CD4-positive, CD25-positive, alpha-beta regulatory T cell (primary cell): Measurements from ENCODE around the gene MAML2. TPM values are rescaled to one million over a fixed set of nuclear protein-coding genes. Genes with fewer than 3 reads are reported as not detected.

ENCODE experiments used
- ATAC-seq, 2 donors: fragments of 150-1000 bp; cut with Tn5 transposase; one replicate each; pipeline ENCODE4 v1.10.0; 2021; ENCODE audit warnings: low read depth in 2 of 2, moderate number of reproducible peaks in 2 of 2, moderate library complexity in 1 of 2
- DNase-seq, 3 donors: peaks; one replicate each; pipeline versions ENCODE4 v3.0.0 to v3.0.0-alpha.2; 2012 to 2022; ENCODE audit warnings: mixed read lengths in 1 of 3
- H3K27ac ChIP-seq: one replicate; pipeline ENCODE4 v1.7.0; 2013; ENCODE audit warnings: mild to moderate bottlenecking, low read length; ENCODE audit not compliant: insufficient read depth, poor library complexity, severe bottlenecking
- H3K27me3 ChIP-seq: one replicate; pipeline ENCODE4 v1.7.0; 2013; ENCODE audit warnings: low read length; ENCODE audit not compliant: control insufficient read depth, insufficient read depth
- H3K36me3 ChIP-seq: one replicate; pipeline ENCODE4 v1.7.0; 2013; ENCODE audit warnings: mild to moderate bottlenecking, low read length, moderate library complexity; ENCODE audit not compliant: control insufficient read depth, insufficient read depth
- H3K4me1 ChIP-seq: 2 replicates; pipeline ENCODE4 v1.7.0; 2013; ENCODE audit warnings: mild to moderate bottlenecking, low read length; ENCODE audit not compliant: insufficient read depth, control insufficient read depth, poor library complexity, severe bottlenecking
- H3K4me3 ChIP-seq: one replicate; pipeline ENCODE4 v1.7.0; 2013; ENCODE audit warnings: low read depth, mild to moderate bottlenecking, low read length, moderate library complexity
- H3K9me3 ChIP-seq, 2 experiments: 1 replicate in 1 of 2; 2 replicates in 1 of 2; pipeline ENCODE4 v1.7.0; 2013; ENCODE audit warnings: low read length in 2 of 2, mild to moderate bottlenecking in 1 of 2, moderate library complexity in 1 of 2; ENCODE audit not compliant: control insufficient read depth in 2 of 2
- H3K27ac Mint-ChIP-seq, 3 donors: one replicate each; pipeline ENCODE4 v1.8.0; 2020 to 2022; ENCODE audit warnings: mild to moderate bottlenecking in 3 of 3, mixed read lengths in 3 of 3, moderate library complexity in 2 of 3
- H3K27me3 Mint-ChIP-seq: one replicate; pipeline ENCODE4 v1.8.0; 2022; ENCODE audit warnings: mild to moderate bottlenecking, mixed read lengths
- H3K36me3 Mint-ChIP-seq: one replicate; pipeline ENCODE4 v1.8.0; 2020; ENCODE audit warnings: mixed read lengths
- H3K4me1 Mint-ChIP-seq, 4 donors: one replicate each; pipeline ENCODE4 v1.8.0; 2020 to 2022; ENCODE audit warnings: mixed read lengths in 4 of 4, mild to moderate bottlenecking in 1 of 4
- H3K4me3 Mint-ChIP-seq, 4 donors: one replicate each; pipeline ENCODE4 v1.8.0; 2020 to 2022; ENCODE audit warnings: mild to moderate bottlenecking in 4 of 4, mixed read lengths in 4 of 4, moderate library complexity in 3 of 4
- H3K9me3 Mint-ChIP-seq, 7 donors: one replicate each; pipeline ENCODE4 v1.8.0; 2020 to 2022; ENCODE audit warnings: mixed read lengths in 7 of 7, mild to moderate bottlenecking in 3 of 7, moderate library complexity in 2 of 7
- polyA plus RNA-seq, 4 donors: library from polyadenylated mRNA; unstranded; fragments of 300-500 nt; fragmentation: Illumina TruSeq; gene quantifications; one replicate each; pipeline ENCODE4 v1.2.3, GENCODE V29; 2021
- total RNA-seq: library from RNA; stranded (reverse); gene quantifications from one replicate; pipeline ENCODE4 v1.2.3, GENCODE V29; 2022

Gene MAML2
- total and polyA plus RNA-seq, 5 donors from 2014 or later, result 4.1 to 35.6 (median 9.3) TPM

GRCh38 chr11:96044311-96044710, 298.7 kb downstream of the MAML2 start:
- H3K4me3 Mint-ChIP-seq, result no peak overlapping the region
- peak overlapping the region in 2 of 3 donors; percentile 35 to 77 for H3K27ac Mint-ChIP-seq
- no peaks in the 10 kb centered on the region for H3K9me3 Mint-ChIP-seq
- H3K27me3 Mint-ChIP-seq, result no peaks in the 10 kb centered on the region
- Histone ChIP-seq H3K4me3 (no peak overlapping the region), H3K4me1 (no peaks in the 10 kb centered on the region), H3K9me3 (no peaks in the 10 kb centered on the region), H3K27ac (no peak overlapping the region), H3K36me3 (no peaks in the 10 kb centered on the region), H3K27me3 (no peaks in the 10 kb centered on the region)
- H3K4me1 Mint-ChIP-seq, result peaks cover 0 to 44% (median 10%) of the 10 kb centered on the region in 4 donors
- ATAC-seq, result no peak
- DNase-seq, result no peak
- peaks cover 25% of the 10 kb centered on the region for H3K36me3 Mint-ChIP-seq

- Mint-ChIP-seq H3K9me3 (no peaks in the 10 kb centered on the region), H3K27me3 (no peaks in the 10 kb centered on the region), H3K27ac (peak overlapping the region in 1 of 3 donors; percentile 77), H3K4me1 (peaks cover 0 to 47% (median 13%) of the 10 kb centered on the region in 4 donors), H3K4me3 (no peak overlapping the region), H3K36me3 (peaks cover 25% of the 10 kb centered on the region)
- Histone ChIP-seq H3K36me3 (no peaks in the 10 kb centered on the region), H3K4me3 (no peak overlapping the region), H3K9me3 (no peaks in the 10 kb centered on the region), H3K4me1 (no peaks in the 10 kb centered on the region), H3K27me3 (no peaks in the 10 kb centered on the region), H3K27ac (no peak overlapping the region)
- DNase-seq (no peak), ATAC-seq (no peak)
These were observed 299.7 kb downstream of the MAML2 start for GRCh38 chr11:96043291-96043690.

GRCh38 chr11:96038046-96038445, 304.9 kb downstream of the MAML2 start:
- Histone ChIP-seq H3K9me3 (no peaks in the 10 kb centered on the region), H3K4me3 (no peak overlapping the region), H3K27ac (no peak overlapping the region), H3K27me3 (no peaks in the 10 kb centered on the region), H3K4me1 (no peaks in the 10 kb centered on the region), H3K36me3 (no peaks in the 10 kb centered on the region)
- no peak overlapping the region for H3K4me3 Mint-ChIP-seq
- peaks cover 4 to 50% (median 24%) of the 10 kb centered on the region in 4 donors for H3K4me1 Mint-ChIP-seq
- H3K9me3 Mint-ChIP-seq, result no peaks in the 10 kb centered on the region
- no peak overlapping the region for H3K27ac Mint-ChIP-seq
- no peak for ATAC-seq
- no peak for DNase-seq
- peaks cover 26% of the 10 kb centered on the region for H3K36me3 Mint-ChIP-seq
- no peaks in the 10 kb centered on the region for H3K27me3 Mint-ChIP-seq

GRCh38 chr11:96037405-96037949, 305.5 kb downstream of the MAML2 start:
- no peaks in the 10 kb centered on the region for H3K27me3 ChIP-seq
- H3K4me3 Mint-ChIP-seq, result no peak overlapping the region

GRCh38 chr11:96036863-96037262, 306.1 kb downstream of the MAML2 start:
- Mint-ChIP-seq H3K4me1 (peaks cover 4 to 45% (median 25%) of the 10 kb centered on the region in 4 donors), H3K9me3 (no peaks in the 10 kb centered on the region), H3K27ac (no peak overlapping the region), H3K36me3 (peaks cover 25% of the 10 kb centered on the region), H3K27me3 (no peaks in the 10 kb centered on the region), H3K4me3 (no peak overlapping the region)
- H3K27ac ChIP-seq, result no peak overlapping the region
- no peaks in the 10 kb centered on the region for H3K27me3 ChIP-seq
- H3K4me3 ChIP-seq, result no peak overlapping the region
- DNase-seq (no peak), ATAC-seq (no peak)
- H3K4me1 ChIP-seq, result no peaks in the 10 kb centered on the region
- H3K9me3 ChIP-seq, result no peaks in the 10 kb centered on the region
- no peaks in the 10 kb centered on the region for H3K36me3 ChIP-seq

More at GRCh38 chr11:96037405-96037949, 305.5 kb downstream of the MAML2 start:
- Mint-ChIP-seq H3K27me3 (no peaks in the 10 kb centered on the region), H3K27ac (peak overlapping the region in 1 of 3 donors; percentile 38), H3K36me3 (peaks cover 28% of the 10 kb centered on the region), H3K4me1 (peaks cover 4 to 48% (median 25%) of the 10 kb centered on the region in 4 donors), H3K9me3 (no peaks in the 10 kb centered on the region)
- no peak for ATAC-seq
- Histone ChIP-seq H3K9me3 (no peaks in the 10 kb centered on the region), H3K4me3 (no peak overlapping the region), H3K4me1 (no peaks in the 10 kb centered on the region), H3K36me3 (no peaks in the 10 kb centered on the region), H3K27ac (no peak overlapping the region)
- no peak for DNase-seq

GRCh38 chr11:96035740-96036078, 307.3 kb downstream of the MAML2 start:
- no peak overlapping the region for H3K4me3 Mint-ChIP-seq
- no peaks in the 10 kb centered on the region for H3K9me3 ChIP-seq
- no peak overlapping the region for H3K27ac ChIP-seq
- H3K27me3 ChIP-seq, result no peaks in the 10 kb centered on the region
- H3K36me3 ChIP-seq, result no peaks in the 10 kb centered on the region
- peaks cover 16% of the 10 kb centered on the region for H3K36me3 Mint-ChIP-seq
- H3K27ac Mint-ChIP-seq, result no peak overlapping the region
- no peaks in the 10 kb centered on the region for H3K27me3 Mint-ChIP-seq
- no peaks in the 10 kb centered on the region for H3K9me3 Mint-ChIP-seq
- DNase-seq (no peak), ATAC-seq (no peak)
- H3K4me1 ChIP-seq, result no peaks in the 10 kb centered on the region
- H3K4me1 Mint-ChIP-seq, result peaks cover 4 to 42% (median 26%) of the 10 kb centered on the region in 4 donors
- no peak overlapping the region for H3K4me3 ChIP-seq

GRCh38 chr11:96035031-96035739, 307.8 kb downstream of the MAML2 start:
- H3K36me3 Mint-ChIP-seq, result peaks cover 16% of the 10 kb centered on the region
- no peaks in the 10 kb centered on the region for H3K9me3 ChIP-seq
- peaks cover 4 to 43% (median 26%) of the 10 kb centered on the region in 4 donors for H3K4me1 Mint-ChIP-seq
- H3K4me3 Mint-ChIP-seq, result no peak overlapping the region
- ATAC-seq, result no peak
- H3K27me3 Mint-ChIP-seq, result no peaks in the 10 kb centered on the region
- no peak overlapping the region for H3K27ac ChIP-seq
- H3K27ac Mint-ChIP-seq, result peak overlapping the region in 1 of 3 donors; percentile 24
- H3K9me3 Mint-ChIP-seq, result no peaks in the 10 kb centered on the region
- H3K4me1 ChIP-seq, result no peaks in the 10 kb centered on the region
- H3K36me3 ChIP-seq, result no peaks in the 10 kb centered on the region
- H3K27me3 ChIP-seq, result no peaks in the 10 kb centered on the region
- DNase-seq, result no peak
- no peak overlapping the region for H3K4me3 ChIP-seq

GRCh38 chr11:96033599-96033998, 309.4 kb downstream of the MAML2 start:
- no peak overlapping the region for H3K4me3 Mint-ChIP-seq
- H3K27me3 Mint-ChIP-seq, result no peaks in the 10 kb centered on the region
- peaks cover 19% of the 10 kb centered on the region for H3K36me3 Mint-ChIP-seq
- no peaks in the 10 kb centered on the region for H3K9me3 ChIP-seq
- H3K27ac Mint-ChIP-seq, result no peak overlapping the region
- no peaks in the 10 kb centered on the region for H3K4me1 ChIP-seq
- no peaks in the 10 kb centered on the region for H3K9me3 Mint-ChIP-seq
- no peaks in the 10 kb centered on the region for H3K36me3 ChIP-seq
- no peak overlapping the region for H3K4me3 ChIP-seq
- no peak overlapping the region for H3K27ac ChIP-seq
- no peaks in the 10 kb centered on the region for H3K27me3 ChIP-seq
- DNase-seq, result no peak
- no peak for ATAC-seq
- H3K4me1 Mint-ChIP-seq, result peaks cover 2 to 51% (median 25%) of the 10 kb centered on the region in 4 donors
